A549 (cell line): Measurements from ENCODE around the gene TOMM6. TPM values are rescaled to one million over a fixed set of nuclear protein-coding genes. Genes with fewer than 3 reads are reported as not detected.
"Not testable (repeated sequence)": the region's sequence is repeated elsewhere in the genome, so short reads cannot be mapped to it uniquely, and the experiment has no call there.

ENCODE experiments used
- ATAC-seq, 2 experiments: fragments of 200-7000 bp in 1 of 2; fragments of >200 bp in 1 of 2; cut with Nextera tagmentation in 1 of 2; cut with Tn5 transposase in 1 of 2; 3 replicates each; pipeline versions ENCODE4 v1.8.0 to v1.9.1; 2018 to 2020; ENCODE audit warnings: mild to moderate bottlenecking in 1 of 2, moderate library complexity in 1 of 2
- CTCF ChIA-PET: fragments of 300-600 bp; sonication (Branson Sonifier 250); formaldehyde crosslinking; extraction: SDS; loops from one replicate; lab custom pipeline; 2021; ENCODE audit warnings: antibody characterized with exemption, inconsistent platforms; lab: Yijun Ruan, JAX
- POLR2A ChIA-PET: fragments of 350-600 bp; formaldehyde crosslinking; extraction: SDS; loops from one replicate; lab custom pipeline; 2021; ENCODE audit warnings: antibody characterized with exemption, inconsistent platforms; lab: Yijun Ruan, JAX
- DNase-seq, 2 experiments: peaks; one replicate each; pipeline versions ENCODE4 v3.0.0 to v3.0.0-alpha.2; 2011 to 2016; ENCODE audit warnings: low read depth in 1 of 2, low spot score in 1 of 2
- FAIRE-seq: peaks from 2 replicates; lab custom pipeline; 2011; peaks lifted over from hg19 to GRCh38; lab: Jason Lieb, UNC
- H3K27ac ChIP-seq, 2 experiments: fragments of >200 bp; sonication (Bioruptor Twin); formaldehyde crosslinking; 3 replicates each; pipeline ENCODE4 v1.5.1; 2016 to 2017
- H3K4me1 ChIP-seq: fragments of >200 bp; sonication (Bioruptor Twin); formaldehyde crosslinking; 3 replicates; pipeline ENCODE4 v1.6.1; 2016
- H3K4me2 ChIP-seq: fragments of >200 bp; sonication (Bioruptor Twin); formaldehyde crosslinking; 3 replicates; pipeline ENCODE4 v1.6.1; 2016
- H3K4me3 ChIP-seq: fragments of >200 bp; sonication (Bioruptor Twin); formaldehyde crosslinking; 3 replicates; pipeline ENCODE4 v1.5.1; 2016
- H3K9me3 ChIP-seq: fragments of >200 bp; sonication (Bioruptor Twin); formaldehyde crosslinking; 3 replicates; pipeline ENCODE4 v1.6.1; 2016
- BHLHE40 ChIP-seq: IDR thresholded peaks from 2 replicates; pipeline ENCODE4 v1.6.1; 2012; ENCODE audit warnings: low read depth, low read length, inconsistent platforms
- CBX8 ChIP-seq: fragments of 200-600 bp; sonication (generic); IDR thresholded peaks from 2 replicates; pipeline ENCODE4 v1.6.1; 2016
- CTCF ChIP-seq: fragments of >200 bp; sonication (Bioruptor Twin); formaldehyde crosslinking; IDR thresholded peaks from 3 replicates; pipeline ENCODE4 v1.5.1; 2016
- EHF ChIP-seq: fragments of 250-450 bp; sonication (Bioruptor Pico); IDR thresholded peaks from 2 replicates; pipeline ENCODE4 v1.5.0; 2020; ENCODE audit warnings: mild to moderate bottlenecking
- ELK1 ChIP-seq: fragments of 150-350 bp; IDR thresholded peaks from 2 replicates; pipeline ENCODE4 v1.6.1; 2014; ENCODE audit warnings: low read depth, mild to moderate bottlenecking, low read length
- HOXB5 ChIP-seq: fragments of 250-450 bp; sonication (Bioruptor Pico); IDR thresholded peaks from 2 replicates; pipeline ENCODE4 v1.5.0; 2020; ENCODE audit warnings: mild to moderate bottlenecking, moderate library complexity
- JUNB ChIP-seq: fragments of >200 bp; sonication (Bioruptor Twin); formaldehyde crosslinking; IDR thresholded peaks from 2 replicates; pipeline ENCODE4 v1.6.1; 2016
- MAFK ChIP-seq: fragments of 450-650 bp; IDR thresholded peaks from 2 replicates; pipeline ENCODE4 v1.6.1; 2014; ENCODE audit not compliant: partially characterized antibody
- PBX3 ChIP-seq: IDR thresholded peaks from 2 replicates; pipeline ENCODE4 v1.6.1; 2012
- POLR2AphosphoS2 ChIP-seq: conservative IDR thresholded peaks from 2 replicates; pipeline ENCODE4 v1.6.1; 2012; ENCODE audit warnings: low read length, improper control_type of control experiment, inconsistent platforms
- RCOR1 ChIP-seq: fragments of 150-350 bp; IDR thresholded peaks from 2 replicates; pipeline ENCODE4 v1.6.1; 2014; ENCODE audit warnings: antibody characterized with exemption, low read length, low read depth
- RNF2 ChIP-seq: fragments of 200-600 bp; sonication (generic); IDR thresholded peaks from 2 replicates; pipeline ENCODE4 v1.6.1; 2016; ENCODE audit warnings: low read depth, mild to moderate bottlenecking, antibody characterized with exemption, moderate library complexity, borderline replicate concordance
- SMC3 ChIP-seq: fragments of >200 bp; sonication (Bioruptor Twin); formaldehyde crosslinking; IDR thresholded peaks from 3 replicates; pipeline ENCODE4 v1.6.1; 2018; ENCODE audit warnings: inconsistent platforms
- ZFP36 ChIP-seq: fragments of 450-650 bp; IDR thresholded peaks from 2 replicates; pipeline ENCODE4 v1.6.1; 2014; ENCODE audit warnings: borderline replicate concordance; ENCODE audit not compliant: partially characterized antibody
- ZNF302 ChIP-seq: fragments of 250-450 bp; sonication (Bioruptor Pico); IDR thresholded peaks from 2 replicates; pipeline ENCODE4 v1.9.0; 2021; ENCODE audit warnings: inconsistent platforms, mild to moderate bottlenecking, moderate library complexity
- WGBS: methylation state at CpG from one replicate; pipeline ENCODE4 v1.1.6; 2017; ENCODE audit errors: missing lambda C conversion rate; 5-methylcytosine and 5-hydroxymethylcytosine counted together
- polyA plus RNA-seq, 4 experiments: library from polyadenylated mRNA; depleted of rRNA in 3 of 4; stranded (reverse); fragments of >200 nt; fragmentation: RNase III in 1 of 4; extraction: RNeasy Plus Mini Kit Qiagen cat#74134 plus additional on column Dnase treatment in 1 of 4; gene quantifications; 2 replicates in 3 of 4; 3 replicates in 1 of 4; pipeline ENCODE4 v1.2.3, GENCODE V29; 2011 to 2017
- TF ChIP-seq, protein P1 (sequence below): fragments of 200-600 bp; sonication (generic); IDR thresholded peaks from 2 replicates; pipeline ENCODE4 v1.6.1; 2016; ENCODE audit warnings: antibody characterized with exemption, mild to moderate bottlenecking, moderate library complexity
- TF ChIP-seq, protein P2 (sequence below): fragments of 250-450 bp; sonication (Bioruptor Pico); IDR thresholded peaks from 2 replicates; pipeline ENCODE4 v1.5.0; 2021; ENCODE audit warnings: mild to moderate bottlenecking, moderate library complexity, borderline replicate concordance

TOMM6 gene
- polyA plus RNA-seq, 2 of the 4 experiments (the other 2 are of a cell fraction): 217 to 254 TPM

- FAIRE-seq (no peak), DNase-seq (no peak), ATAC-seq (no peak)
- POLR2A ChIA-PET: no interaction called here
- TF ChIP-seq ELK1: no peak
- TF ChIP-seq MAFK: no peak
- TF ChIP-seq ZFP36: no peak
- no peak for TF ChIP-seq CTCF
- no peak for TF ChIP-seq EHF
- TF ChIP-seq JUNB: no peak
- TF ChIP-seq SMC3: no peak
- no peak for TF ChIP-seq RNF2
- Histone ChIP-seq H3K27ac (no peak overlapping the region), H3K9me3 (no peaks in the 10 kb centered on the region), H3K4me2 (no peak overlapping the region), H3K4me1 (0 out of 3 replicates have a peak, but pooled peaks cover 3% of the 10 kb centered on the region), H3K4me3 (no peak overlapping the region)
- CTCF ChIA-PET: interaction anchor here (0.8 to 3.4 kb wide), 4 partner anchors 9 to 238 kb away, joined by 3 to 16 read pairs (median 6); no protein-coding TSS in a partner anchor
- 95% methylated on average over 66 of the region's 74 CpGs for WGBS
These were observed 18.6 kb downstream of the TOMM6 start for GRCh38 chr6:41805830-41806774.

- FAIRE-seq (no peak), ATAC-seq (no peak)
- POLR2A ChIA-PET: no interaction called here
These were observed 23.6 kb downstream of the TOMM6 start for GRCh38 chr6:41811095-41811494.

GRCh38 chr6:41811946-41812345, 24.5 kb downstream of the TOMM6 start:
- 95% methylated on average over 12 of the region's 13 CpGs for WGBS
- DNase-seq, H3K4me2 ChIP-seq, FAIRE-seq, H3K4me1 ChIP-seq, ATAC-seq, H3K4me3 ChIP-seq, H3K9me3 ChIP-seq, POLR2A ChIA-PET, H3K27ac ChIP-seq, CTCF ChIA-PET: not testable (repeated sequence)

More at GRCh38 chr6:41811095-41811494, 23.6 kb downstream of the TOMM6 start:
- CTCF ChIA-PET: no interaction called here
- 90% methylated on average over 3 of the region's 3 CpGs for WGBS
- Histone ChIP-seq H3K9me3 (no peaks in the 10 kb centered on the region), H3K4me3 (no peak overlapping the region), H3K27ac (no peak overlapping the region), H3K4me1 (no peaks in the 10 kb centered on the region), H3K4me2 (no peak overlapping the region)
- no peak for TF ChIP-seq PBX3
- TF ChIP-seq CBX8: no peak
- TF ChIP-seq ZNF302 (CRISPR knock-in tag): no peak
- no peak for TF ChIP-seq HOXB5 (CRISPR knock-in tag)
- no peak for TF ChIP-seq RCOR1
- TF ChIP-seq BHLHE40: no peak
- TF ChIP-seq, protein P1, sequence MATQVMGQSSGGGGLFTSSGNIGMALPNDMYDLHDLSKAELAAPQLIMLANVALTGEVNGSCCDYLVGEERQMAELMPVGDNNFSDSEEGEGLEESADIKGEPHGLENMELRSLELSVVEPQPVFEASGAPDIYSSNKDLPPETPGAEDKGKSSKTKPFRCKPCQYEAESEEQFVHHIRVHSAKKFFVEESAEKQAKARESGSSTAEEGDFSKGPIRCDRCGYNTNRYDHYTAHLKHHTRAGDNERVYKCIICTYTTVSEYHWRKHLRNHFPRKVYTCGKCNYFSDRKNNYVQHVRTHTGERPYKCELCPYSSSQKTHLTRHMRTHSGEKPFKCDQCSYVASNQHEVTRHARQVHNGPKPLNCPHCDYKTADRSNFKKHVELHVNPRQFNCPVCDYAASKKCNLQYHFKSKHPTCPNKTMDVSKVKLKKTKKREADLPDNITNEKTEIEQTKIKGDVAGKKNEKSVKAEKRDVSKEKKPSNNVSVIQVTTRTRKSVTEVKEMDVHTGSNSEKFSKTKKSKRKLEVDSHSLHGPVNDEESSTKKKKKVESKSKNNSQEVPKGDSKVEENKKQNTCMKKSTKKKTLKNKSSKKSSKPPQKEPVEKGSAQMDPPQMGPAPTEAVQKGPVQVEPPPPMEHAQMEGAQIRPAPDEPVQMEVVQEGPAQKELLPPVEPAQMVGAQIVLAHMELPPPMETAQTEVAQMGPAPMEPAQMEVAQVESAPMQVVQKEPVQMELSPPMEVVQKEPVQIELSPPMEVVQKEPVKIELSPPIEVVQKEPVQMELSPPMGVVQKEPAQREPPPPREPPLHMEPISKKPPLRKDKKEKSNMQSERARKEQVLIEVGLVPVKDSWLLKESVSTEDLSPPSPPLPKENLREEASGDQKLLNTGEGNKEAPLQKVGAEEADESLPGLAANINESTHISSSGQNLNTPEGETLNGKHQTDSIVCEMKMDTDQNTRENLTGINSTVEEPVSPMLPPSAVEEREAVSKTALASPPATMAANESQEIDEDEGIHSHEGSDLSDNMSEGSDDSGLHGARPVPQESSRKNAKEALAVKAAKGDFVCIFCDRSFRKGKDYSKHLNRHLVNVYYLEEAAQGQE: no peak
- TF ChIP-seq ELK1: no peak
- no peak for TF ChIP-seq POLR2AphosphoS2
- TF ChIP-seq, protein P2, sequence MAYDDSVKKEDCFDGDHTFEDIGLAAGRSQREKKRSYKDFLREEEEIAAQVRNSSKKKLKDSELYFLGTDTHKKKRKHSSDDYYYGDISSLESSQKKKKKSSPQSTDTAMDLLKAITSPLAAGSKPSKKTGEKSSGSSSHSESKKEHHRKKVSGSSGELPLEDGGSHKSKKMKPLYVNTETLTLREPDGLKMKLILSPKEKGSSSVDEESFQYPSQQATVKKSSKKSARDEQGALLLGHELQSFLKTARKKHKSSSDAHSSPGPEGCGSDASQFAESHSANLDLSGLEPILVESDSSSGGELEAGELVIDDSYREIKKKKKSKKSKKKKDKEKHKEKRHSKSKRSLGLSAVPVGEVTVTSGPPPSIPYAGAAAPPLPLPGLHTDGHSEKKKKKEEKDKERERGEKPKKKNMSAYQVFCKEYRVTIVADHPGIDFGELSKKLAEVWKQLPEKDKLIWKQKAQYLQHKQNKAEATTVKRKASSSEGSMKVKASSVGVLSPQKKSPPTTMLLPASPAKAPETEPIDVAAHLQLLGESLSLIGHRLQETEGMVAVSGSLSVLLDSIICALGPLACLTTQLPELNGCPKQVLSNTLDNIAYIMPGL (CRISPR knock-in tag): no peak
- no peak for DNase-seq
